Lower leg skin (tissue), 4 donors: Measurements from ENCODE around the gene DAPK2. TPM values are rescaled to one million over a fixed set of nuclear protein-coding genes. Genes with fewer than 3 reads are reported as not detected.

Experiments used
- DNase-seq, 2 donors: peaks; one replicate each; pipeline ENCODE4 v3.0.0-alpha.2; 2019; ENCODE audit warnings: low spot score in 2 of 2
- H3K4me3 ChIP-seq: fragments of 200-600 bp; sonication (generic); 2 replicates; pipeline ENCODE4 v1.5.1; 2017; ENCODE audit warnings: mild to moderate bottlenecking, low read depth; ENCODE audit not compliant: poor library complexity, severe bottlenecking
- CTCF ChIP-seq, 3 donors: fragments of 450-650 bp; IDR thresholded peaks; one replicate each; pipeline ENCODE4 v1.5.1; 2016; ENCODE audit warnings: antibody characterized with exemption in 3 of 3, mild to moderate bottlenecking in 3 of 3, moderate library complexity in 2 of 3
- POLR2A ChIP-seq, 2 donors: fragments of 450-650 bp; IDR thresholded peaks; one replicate each; pipeline ENCODE4 v1.6.1; 2016 to 2017; ENCODE audit warnings: antibody characterized with exemption in 2 of 2, mild to moderate bottlenecking in 1 of 2, moderate library complexity in 1 of 2
- WGBS, 2 donors: methylation state at CpG; one replicate each; pipeline ENCODE4 v1.1.5; 2018; 5-methylcytosine and 5-hydroxymethylcytosine counted together
- intact Hi-C: fragments of 100-400 bp; cut with DNase I; formaldehyde crosslinking; loops from one replicate; pipeline ENCODE4 v1.15.0; 2023; ENCODE audit warnings: low total_unique reads
- total RNA-seq, 4 donors: library from RNA; depleted of rRNA; stranded (reverse); fragments of >200 nt; gene quantifications; one replicate each; pipeline ENCODE4 v1.1.0, GENCODE V29; 2016

DAPK2 gene
- total RNA-seq, 4 donors from 2014 or later = 10.9 to 27.5 (median 13.3) TPM

GRCh38 chr15:63911160-63911559 lies 135.1 kb downstream of the DAPK2 start:
- DNase-seq = no peak
- TF ChIP-seq POLR2A (IDR thresholded peaks at IDR 0.05) (no peak), CTCF (IDR thresholded peaks at IDR 0.05) (no peak)
- WGBS, 2 donors = 75 to 96% methylated on average over 4 of the region's 4 CpGs
- no peak overlapping the region for H3K4me3 ChIP-seq
- intact Hi-C loops = no loop called here

GRCh38 chr15:63909819-63910437 lies 136.4 kb downstream of the DAPK2 start:
- intact Hi-C loops = no loop called here
- H3K4me3 ChIP-seq = no peak overlapping the region
- 39 to 54% methylated on average over 10 of the region's 10 CpGs for WGBS, 2 donors
- TF ChIP-seq CTCF (IDR thresholded peaks at IDR 0.05) (no peak), POLR2A (IDR thresholded peaks at IDR 0.05) (no peak)
- DNase-seq = no peak

GRCh38 chr15:63908991-63909390 lies 137.3 kb downstream of the DAPK2 start:
- WGBS, 2 donors = 34 to 47% methylated on average over 2 of the region's 2 CpGs
- intact Hi-C loops = no loop called here

GRCh38 chr15:63908281-63908680 lies 138.0 kb downstream of the DAPK2 start:
- intact Hi-C loops = no loop called here
- 92 to 98% methylated on average over 6 to 7 of the region's 7 CpGs for WGBS, 2 donors
- no peak overlapping the region for H3K4me3 ChIP-seq
- TF ChIP-seq POLR2A (IDR thresholded peaks at IDR 0.05) = no peak
- TF ChIP-seq CTCF (IDR thresholded peaks at IDR 0.05) = no peak
- DNase-seq = no peak

More at GRCh38 chr15:63908991-63909390, 137.3 kb downstream of the DAPK2 start:
- H3K4me3 ChIP-seq = no peak overlapping the region
- TF ChIP-seq POLR2A (IDR thresholded peaks at IDR 0.05) (no peak), CTCF (IDR thresholded peaks at IDR 0.05) (no peak)
- no peak for DNase-seq

GRCh38 chr15:63907521-63907920 lies 138.8 kb downstream of the DAPK2 start:
- H3K4me3 ChIP-seq = no peak overlapping the region
- intact Hi-C loops = no loop called here
- no peak for DNase-seq
- WGBS, 2 donors = 87 to 95% methylated on average over 8 of the region's 8 CpGs
- TF ChIP-seq CTCF (IDR thresholded peaks at IDR 0.05) (no peak), POLR2A (IDR thresholded peaks at IDR 0.05) (no peak)

GRCh38 chr15:63906266-63906584 lies 140.1 kb downstream of the DAPK2 start:
- no peak overlapping the region for H3K4me3 ChIP-seq
- WGBS, 2 donors = 89% methylated on average over 3 to 4 of the region's 4 CpGs
- intact Hi-C loops = no loop called here
- TF ChIP-seq POLR2A (IDR thresholded peaks at IDR 0.05) = no peak
- no peak for TF ChIP-seq CTCF (IDR thresholded peaks at IDR 0.05)
- no peak for DNase-seq
